SK-N-SH treated with all-trans-retinoic acid at 6 μM for 48 hours (cell line): ENCODE data around the gene IRF1.

Experiments
- ATAC-seq: fragments of 200-7000 bp; cut with Tn5 transposase; 3 replicates; pipeline ENCODE4 v1.9.1; 2020; ENCODE audit warnings: mild to moderate bottlenecking, moderate library complexity
- ARNTL ChIP-seq: fragments of 450-650 bp; formaldehyde crosslinking; IDR thresholded peaks from 2 replicates; pipeline ENCODE4 v1.5.0; 2020; ENCODE audit warnings: low read depth, mild to moderate bottlenecking, moderate library complexity, borderline replicate concordance
- BACH2 ChIP-seq: fragments of 250-450 bp; sonication (Bioruptor Pico); IDR thresholded peaks from 2 replicates; pipeline ENCODE4 v1.9.0; 2021; ENCODE audit warnings: mild to moderate bottlenecking, borderline replicate concordance
- CSDC2 ChIP-seq: fragments of 250-450 bp; sonication (Bioruptor Pico); IDR thresholded peaks from 2 replicates; pipeline ENCODE4 v1.5.0; 2020; ENCODE audit warnings: mild to moderate bottlenecking, moderate library complexity
- GLIS3 ChIP-seq: fragments of 250-450 bp; sonication (Bioruptor Pico); IDR thresholded peaks from 2 replicates; pipeline ENCODE4 v1.5.0; 2020; ENCODE audit warnings: mild to moderate bottlenecking, moderate library complexity
- ISL1 ChIP-seq: fragments of 250-450 bp; sonication (Bioruptor Pico); IDR thresholded peaks from 2 replicates; pipeline ENCODE4 v2.1.2; 2022; ENCODE audit warnings: mild to moderate bottlenecking, moderate library complexity
- PPARA ChIP-seq: fragments of 250-450 bp; sonication (Bioruptor Pico); IDR thresholded peaks from 2 replicates; pipeline ENCODE4 v1.5.0; 2020; ENCODE audit warnings: mild to moderate bottlenecking, borderline replicate concordance
- RARB ChIP-seq: fragments of 250-450 bp; sonication (Bioruptor Pico); IDR thresholded peaks from 2 replicates; pipeline ENCODE4 v1.8.0; 2021; ENCODE audit warnings: mild to moderate bottlenecking, moderate library complexity
- SNAI2 ChIP-seq: fragments of 250-450 bp; sonication (Bioruptor Pico); IDR thresholded peaks from 2 replicates; pipeline ENCODE4 v1.5.0; 2020; ENCODE audit warnings: mild to moderate bottlenecking, moderate library complexity
- TCF4 ChIP-seq: fragments of 250-450 bp; sonication (Bioruptor Pico); IDR thresholded peaks from 2 replicates; pipeline ENCODE4 v1.8.0; 2021; ENCODE audit warnings: mild to moderate bottlenecking, moderate library complexity, borderline replicate concordance
- TOX ChIP-seq: fragments of 250-450 bp; sonication (Bioruptor Pico); IDR thresholded peaks from 2 replicates; pipeline ENCODE4 v1.8.0; 2021; ENCODE audit warnings: mild to moderate bottlenecking, moderate library complexity, borderline replicate concordance
- TSHZ2 ChIP-seq: fragments of 250-450 bp; sonication (Bioruptor Pico); IDR thresholded peaks from 2 replicates; pipeline ENCODE4 v1.5.0; 2020; ENCODE audit warnings: mild to moderate bottlenecking, moderate library complexity
- ZC3H10 ChIP-seq: fragments of 250-450 bp; sonication (Bioruptor Pico); IDR thresholded peaks from 2 replicates; pipeline ENCODE4 v1.5.1; 2021; ENCODE audit warnings: mild to moderate bottlenecking, moderate library complexity
- ZFP3 ChIP-seq: fragments of 250-450 bp; sonication (Bioruptor Pico); IDR thresholded peaks from 2 replicates; pipeline ENCODE4 v1.5.0; 2020; ENCODE audit warnings: mild to moderate bottlenecking, moderate library complexity
- ZFP30 ChIP-seq: fragments of 450-650 bp; formaldehyde crosslinking; IDR thresholded peaks from 2 replicates; pipeline ENCODE4 v1.5.0; 2022; ENCODE audit warnings: mild to moderate bottlenecking, moderate library complexity
- ZNF565 ChIP-seq: fragments of 450-650 bp; formaldehyde crosslinking; conservative IDR thresholded peaks from 2 replicates; pipeline ENCODE4 v1.5.0; 2020; ENCODE audit warnings: low read depth, mild to moderate bottlenecking, moderate library complexity
- ZNF70 ChIP-seq: fragments of 450-650 bp; formaldehyde crosslinking; IDR thresholded peaks from 2 replicates; pipeline ENCODE4 v1.5.0; 2020; ENCODE audit warnings: mild to moderate bottlenecking, moderate library complexity
- ZNF8 ChIP-seq: fragments of 450-650 bp; formaldehyde crosslinking; IDR thresholded peaks from 2 replicates; pipeline ENCODE4 v1.5.0; 2020; ENCODE audit warnings: mild to moderate bottlenecking, moderate library complexity
- TF ChIP-seq, protein P1 (sequence below): fragments of 250-450 bp; sonication (Bioruptor Pico); IDR thresholded peaks from 2 replicates; pipeline ENCODE4 v1.5.1; 2020; ENCODE audit warnings: low read depth, mild to moderate bottlenecking, moderate library complexity
- TF ChIP-seq, protein P2 (sequence below): fragments of 250-450 bp; sonication (Bioruptor Pico); IDR thresholded peaks from 2 replicates; pipeline ENCODE4 v1.5.1; 2021; ENCODE audit warnings: mild to moderate bottlenecking, moderate library complexity
- TF ChIP-seq, protein P3 (sequence below): fragments of 250-450 bp; sonication (Bioruptor Pico); IDR thresholded peaks from 2 replicates; pipeline ENCODE4 v1.8.0; 2020; ENCODE audit warnings: mild to moderate bottlenecking, moderate library complexity, borderline replicate concordance

The IRF1 gene

DNA sequence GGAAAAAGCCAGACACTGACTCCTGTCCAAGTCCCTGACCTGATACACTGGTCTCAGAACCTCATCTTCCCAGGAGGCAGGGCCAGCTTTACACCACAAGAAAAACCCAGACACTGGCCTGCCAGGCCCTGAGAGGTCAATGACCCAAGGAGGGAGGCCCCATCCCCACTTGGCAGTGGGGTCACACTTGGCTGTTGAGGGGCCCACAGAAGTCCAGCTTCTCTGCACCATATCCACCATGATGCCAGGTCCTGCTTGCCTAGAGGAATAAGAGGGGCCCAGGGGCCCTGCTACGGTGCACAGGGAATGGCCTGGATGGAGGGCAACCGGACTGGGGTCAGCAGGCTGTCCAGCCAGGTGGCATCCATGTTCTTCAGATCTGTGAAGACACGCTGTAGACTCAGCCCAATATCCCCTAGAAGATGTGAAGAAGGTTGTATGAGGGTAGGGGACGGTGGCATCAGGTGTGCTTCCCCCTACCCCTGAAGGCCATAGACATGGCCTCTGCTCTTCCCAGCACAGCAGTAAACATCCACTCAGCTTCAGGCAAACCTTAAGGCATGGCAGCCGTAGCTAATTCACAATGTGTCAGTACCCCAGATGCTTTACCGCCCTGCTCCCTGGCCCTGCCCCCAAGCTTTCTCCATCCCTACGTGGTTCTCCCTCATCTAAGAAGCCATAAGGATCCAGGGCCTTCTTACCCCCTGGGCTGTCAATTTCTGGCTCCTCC, 6.7 kb downstream of the IRF1 start (continued):
- TF ChIP-seq TSHZ2 = no peak
- TF ChIP-seq, protein P1, sequence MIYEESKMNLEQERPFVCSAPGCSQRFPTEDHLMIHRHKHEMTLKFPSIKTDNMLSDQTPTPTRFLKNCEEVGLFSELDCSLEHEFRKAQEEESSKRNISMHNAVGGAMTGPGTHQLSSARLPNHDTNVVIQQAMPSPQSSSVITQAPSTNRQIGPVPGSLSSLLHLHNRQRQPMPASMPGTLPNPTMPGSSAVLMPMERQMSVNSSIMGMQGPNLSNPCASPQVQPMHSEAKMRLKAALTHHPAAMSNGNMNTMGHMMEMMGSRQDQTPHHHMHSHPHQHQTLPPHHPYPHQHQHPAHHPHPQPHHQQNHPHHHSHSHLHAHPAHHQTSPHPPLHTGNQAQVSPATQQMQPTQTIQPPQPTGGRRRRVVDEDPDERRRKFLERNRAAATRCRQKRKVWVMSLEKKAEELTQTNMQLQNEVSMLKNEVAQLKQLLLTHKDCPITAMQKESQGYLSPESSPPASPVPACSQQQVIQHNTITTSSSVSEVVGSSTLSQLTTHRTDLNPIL (CRISPR knock-in tag) = no peak
- no peak for TF ChIP-seq TOX
- TF ChIP-seq, protein P2, sequence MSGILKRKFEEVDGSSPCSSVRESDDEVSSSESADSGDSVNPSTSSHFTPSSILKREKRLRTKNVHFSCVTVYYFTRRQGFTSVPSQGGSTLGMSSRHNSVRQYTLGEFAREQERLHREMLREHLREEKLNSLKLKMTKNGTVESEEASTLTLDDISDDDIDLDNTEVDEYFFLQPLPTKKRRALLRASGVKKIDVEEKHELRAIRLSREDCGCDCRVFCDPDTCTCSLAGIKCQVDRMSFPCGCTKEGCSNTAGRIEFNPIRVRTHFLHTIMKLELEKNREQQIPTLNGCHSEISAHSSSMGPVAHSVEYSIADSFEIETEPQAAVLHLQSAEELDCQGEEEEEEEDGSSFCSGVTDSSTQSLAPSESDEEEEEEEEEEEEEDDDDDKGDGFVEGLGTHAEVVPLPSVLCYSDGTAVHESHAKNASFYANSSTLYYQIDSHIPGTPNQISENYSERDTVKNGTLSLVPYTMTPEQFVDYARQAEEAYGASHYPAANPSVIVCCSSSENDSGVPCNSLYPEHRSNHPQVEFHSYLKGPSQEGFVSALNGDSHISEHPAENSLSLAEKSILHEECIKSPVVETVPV (CRISPR knock-in tag) = no peak
- TF ChIP-seq, all 23 proteins: peak for 0

- TF ChIP-seq ZNF565 (CRISPR knock-in tag) (no peak), CSDC2 (CRISPR knock-in tag) (no peak), TOX (no peak), ZC3H10 (CRISPR knock-in tag) (no peak), SNAI2 (no peak), ARNTL (CRISPR knock-in tag) (no peak), ISL1 (CRISPR knock-in tag) (no peak), GLIS3 (CRISPR knock-in tag) (no peak), TCF4 (CRISPR knock-in tag) (no peak), ZNF70 (no peak), RARB (no peak), TSHZ2 (no peak)
- TF ChIP-seq, protein P1 (CRISPR knock-in tag) = no peak
- TF ChIP-seq, protein P2 (CRISPR knock-in tag) = no peak
- ATAC-seq = no peak
Measured at GRCh38 chr5:132483101-132483500, 7.5 kb downstream of the IRF1 start.

GRCh38 chr5:132481596-132482211, 8.9 kb downstream of the IRF1 start:
- no peak for ATAC-seq
- TF ChIP-seq ZFP30 (CRISPR knock-in tag) = no peak
- no peak for TF ChIP-seq ARNTL (CRISPR knock-in tag)
- no peak for TF ChIP-seq ZFP3 (CRISPR knock-in tag)
- TF ChIP-seq ZNF8 (CRISPR knock-in tag) = no peak
- no peak for TF ChIP-seq ZNF70
- TF ChIP-seq BACH2 = no peak
- no peak for TF ChIP-seq PPARA (CRISPR knock-in tag)
- no peak for TF ChIP-seq TSHZ2
- TF ChIP-seq TOX = no peak
- TF ChIP-seq, protein P3, sequence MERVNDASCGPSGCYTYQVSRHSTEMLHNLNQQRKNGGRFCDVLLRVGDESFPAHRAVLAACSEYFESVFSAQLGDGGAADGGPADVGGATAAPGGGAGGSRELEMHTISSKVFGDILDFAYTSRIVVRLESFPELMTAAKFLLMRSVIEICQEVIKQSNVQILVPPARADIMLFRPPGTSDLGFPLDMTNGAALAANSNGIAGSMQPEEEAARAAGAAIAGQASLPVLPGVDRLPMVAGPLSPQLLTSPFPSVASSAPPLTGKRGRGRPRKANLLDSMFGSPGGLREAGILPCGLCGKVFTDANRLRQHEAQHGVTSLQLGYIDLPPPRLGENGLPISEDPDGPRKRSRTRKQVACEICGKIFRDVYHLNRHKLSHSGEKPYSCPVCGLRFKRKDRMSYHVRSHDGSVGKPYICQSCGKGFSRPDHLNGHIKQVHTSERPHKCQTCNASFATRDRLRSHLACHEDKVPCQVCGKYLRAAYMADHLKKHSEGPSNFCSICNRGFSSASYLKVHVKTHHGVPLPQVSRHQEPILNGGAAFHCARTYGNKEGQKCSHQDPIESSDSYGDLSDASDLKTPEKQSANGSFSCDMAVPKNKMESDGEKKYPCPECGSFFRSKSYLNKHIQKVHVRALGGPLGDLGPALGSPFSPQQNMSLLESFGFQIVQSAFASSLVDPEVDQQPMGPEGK (CRISPR knock-in tag) = no peak
